ENCODE measurements around the gene SPRR1A.

The SPRR1A gene

DNA sequence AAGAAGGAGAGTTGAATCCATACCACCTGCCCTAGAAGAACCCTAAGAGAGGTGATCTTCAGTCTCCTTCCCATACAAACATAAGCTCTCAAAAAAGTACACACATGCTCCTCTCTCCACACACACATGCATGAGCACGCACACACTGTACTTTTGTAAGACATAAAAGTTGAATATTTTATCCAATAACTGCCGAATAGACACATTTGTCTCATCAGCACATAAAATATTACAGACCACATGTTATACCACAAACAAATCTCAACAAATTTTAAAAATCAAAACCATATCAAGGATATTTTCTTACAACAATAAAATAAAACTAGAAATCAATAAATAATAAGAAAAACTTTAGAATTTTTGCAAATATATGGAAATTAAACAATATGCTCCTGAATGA is 2.7 kb downstream of the SPRR1A start:
- no peaks in the 10 kb centered on the region for H3K4me1 ChIP-seq
- no peak overlapping the region for H3K4me3 ChIP-seq (ENCODE audit: low read depth, low read length)
- no peak overlapping the region for H3K4me2 ChIP-seq (ENCODE audit: low read length)
- no peak overlapping the region for H3K9ac ChIP-seq
- H3K79me2 ChIP-seq = no peaks in the 10 kb centered on the region
- H3K9me3 ChIP-seq (ENCODE audit: control insufficient read depth, low read length) = no peaks in the 10 kb centered on the region
- H3K36me3 ChIP-seq (ENCODE audit: control insufficient read depth, insufficient read depth, low read length) = no peaks in the 10 kb centered on the region
- no peak overlapping the region for H3K27ac ChIP-seq
- H2AFZ ChIP-seq = no peak overlapping the region
- no peaks in the 10 kb centered on the region for H3K27me3 ChIP-seq (ENCODE audit: control insufficient read depth, insufficient read depth, low read length)
- no peak for TF ChIP-seq CTCF (IDR thresholded peaks at IDR 0.05)

GRCh38 chr1:152993186-152993585 is 9.3 kb downstream of the SPRR1A start:
- no peak overlapping the region for H3K4me3 ChIP-seq (ENCODE audit: low read depth, low read length)
- H3K4me2 ChIP-seq (ENCODE audit: low read length) = no peak overlapping the region
- H3K27ac ChIP-seq = no peak overlapping the region
- no peak for TF ChIP-seq CTCF (IDR thresholded peaks at IDR 0.05)
- no peak overlapping the region for H2AFZ ChIP-seq
- no peaks in the 10 kb centered on the region for H3K9me3 ChIP-seq (ENCODE audit: control insufficient read depth, low read length)
- H3K27me3 ChIP-seq (ENCODE audit: control insufficient read depth, insufficient read depth, low read length) = no peaks in the 10 kb centered on the region
- no peaks in the 10 kb centered on the region for H3K4me1 ChIP-seq
- no peak overlapping the region for H3K9ac ChIP-seq
- H3K79me2 ChIP-seq = no peaks in the 10 kb centered on the region
- no peaks in the 10 kb centered on the region for H3K36me3 ChIP-seq (ENCODE audit: control insufficient read depth, insufficient read depth, low read length)

- H3K27ac ChIP-seq = no peak overlapping the region
- H3K27me3 ChIP-seq (ENCODE audit: control insufficient read depth, insufficient read depth, low read length) = no peaks in the 10 kb centered on the region
- H3K9me3 ChIP-seq (ENCODE audit: control insufficient read depth, low read length) = no peaks in the 10 kb centered on the region
- no peak overlapping the region for H3K4me3 ChIP-seq (ENCODE audit: low read depth, low read length)
- no peak overlapping the region for H3K4me2 ChIP-seq (ENCODE audit: low read length)
- no peak for TF ChIP-seq CTCF (IDR thresholded peaks at IDR 0.05)
- no peak overlapping the region for H3K9ac ChIP-seq
- no peak overlapping the region for H2AFZ ChIP-seq
- no peaks in the 10 kb centered on the region for H3K36me3 ChIP-seq (ENCODE audit: control insufficient read depth, insufficient read depth, low read length)
- H3K4me1 ChIP-seq = no peaks in the 10 kb centered on the region
- H3K79me2 ChIP-seq = no peaks in the 10 kb centered on the region
Observed at GRCh38 chr1:152995842-152996241, 12.0 kb downstream of the SPRR1A start.

GRCh38 chr1:152996633-152997400 is 12.9 kb downstream of the SPRR1A start:
- Histone ChIP-seq H3K27me3 (ENCODE audit: control insufficient read depth, insufficient read depth, low read length) (no peaks in the 10 kb centered on the region), H3K27ac (no peak overlapping the region), H3K79me2 (no peaks in the 10 kb centered on the region), H3K4me1 (no peaks in the 10 kb centered on the region), H3K9ac (no peak overlapping the region), H3K4me2 (ENCODE audit: low read length) (no peak overlapping the region), H3K36me3 (ENCODE audit: control insufficient read depth, insufficient read depth, low read length) (no peaks in the 10 kb centered on the region), H2AFZ (no peak overlapping the region), H3K9me3 (ENCODE audit: control insufficient read depth, low read length) (no peaks in the 10 kb centered on the region), H3K4me3 (ENCODE audit: low read depth, low read length) (no peak overlapping the region)
- TF ChIP-seq CTCF (IDR thresholded peaks at IDR 0.05) = no peak

GRCh38 chr1:152997901-152998300 is 14.0 kb downstream of the SPRR1A start:
- H3K27ac ChIP-seq = no peak overlapping the region
- no peaks in the 10 kb centered on the region for H3K79me2 ChIP-seq
- H3K9me3 ChIP-seq (ENCODE audit: control insufficient read depth, low read length) = no peaks in the 10 kb centered on the region
- H3K4me1 ChIP-seq = no peaks in the 10 kb centered on the region
- no peaks in the 10 kb centered on the region for H3K36me3 ChIP-seq (ENCODE audit: control insufficient read depth, insufficient read depth, low read length)
- no peaks in the 10 kb centered on the region for H3K27me3 ChIP-seq (ENCODE audit: control insufficient read depth, insufficient read depth, low read length)
- H2AFZ ChIP-seq = no peak overlapping the region
- no peak overlapping the region for H3K4me3 ChIP-seq (ENCODE audit: low read depth, low read length)
- TF ChIP-seq CTCF (IDR thresholded peaks at IDR 0.05) = no peak
- H3K9ac ChIP-seq = no peak overlapping the region
- H3K4me2 ChIP-seq (ENCODE audit: low read length) = no peak overlapping the region
